Uterus (tissue), 2 donors: ENCODE data around the gene SHC1.

ENCODE experiments used
- POLR2A ChIP-seq, 2 donors: fragments of 450-650 bp; IDR thresholded peaks; one replicate each; pipeline ENCODE4 v1.6.1; 2016; ENCODE audit warnings: antibody characterized with exemption in 2 of 2, mild to moderate bottlenecking in 1 of 2, moderate library complexity in 1 of 2
- TF ChIP-seq, protein P1 (sequence below), 4 experiments: fragments of 200-600 bp in 2 of 4; fragments of 450-650 bp in 2 of 4; sonication (generic) in 2 of 4; IDR thresholded peaks; one replicate each; pipeline ENCODE4 v1.5.1; 2016 to 2019; ENCODE audit warnings: antibody characterized with exemption in 4 of 4, mild to moderate bottlenecking in 2 of 4, moderate library complexity in 1 of 4

- TF ChIP-seq, protein P1, sequence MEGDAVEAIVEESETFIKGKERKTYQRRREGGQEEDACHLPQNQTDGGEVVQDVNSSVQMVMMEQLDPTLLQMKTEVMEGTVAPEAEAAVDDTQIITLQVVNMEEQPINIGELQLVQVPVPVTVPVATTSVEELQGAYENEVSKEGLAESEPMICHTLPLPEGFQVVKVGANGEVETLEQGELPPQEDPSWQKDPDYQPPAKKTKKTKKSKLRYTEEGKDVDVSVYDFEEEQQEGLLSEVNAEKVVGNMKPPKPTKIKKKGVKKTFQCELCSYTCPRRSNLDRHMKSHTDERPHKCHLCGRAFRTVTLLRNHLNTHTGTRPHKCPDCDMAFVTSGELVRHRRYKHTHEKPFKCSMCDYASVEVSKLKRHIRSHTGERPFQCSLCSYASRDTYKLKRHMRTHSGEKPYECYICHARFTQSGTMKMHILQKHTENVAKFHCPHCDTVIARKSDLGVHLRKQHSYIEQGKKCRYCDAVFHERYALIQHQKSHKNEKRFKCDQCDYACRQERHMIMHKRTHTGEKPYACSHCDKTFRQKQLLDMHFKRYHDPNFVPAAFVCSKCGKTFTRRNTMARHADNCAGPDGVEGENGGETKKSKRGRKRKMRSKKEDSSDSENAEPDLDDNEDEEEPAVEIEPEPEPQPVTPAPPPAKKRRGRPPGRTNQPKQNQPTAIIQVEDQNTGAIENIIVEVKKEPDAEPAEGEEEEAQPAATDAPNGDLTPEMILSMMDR (IDR thresholded peaks at IDR 0.05), result no peak
- TF ChIP-seq POLR2A (IDR thresholded peaks at IDR 0.05), result no peak
Observed at GRCh38 chr1:154941333-154942013, 29.1 kb downstream of the SHC1 start.
